HCT116 (cell line): ENCODE results near the gene AUTS2.

Experiments used
- CBX3 ChIP-seq: IDR thresholded peaks from 2 replicates; pipeline ENCODE4 v1.6.1; 2012; ENCODE audit warnings: low read depth
- CTCF ChIP-seq, 3 experiments: fragments of 200-600 bp in 1 of 3; sonication (generic) in 1 of 3; IDR thresholded peaks in 2 of 3; conservative IDR thresholded peaks in 1 of 3; 2 replicates each; pipeline ENCODE4 v1.5.1; 2012 to 2017; ENCODE audit warnings: low read depth in 2 of 3, low read length in 2 of 3, antibody characterized with exemption in 1 of 3, borderline replicate concordance in 1 of 3, control low read depth in 1 of 3, mild to moderate bottlenecking in 1 of 3, mixed read lengths in 1 of 3, mixed run types in 1 of 3, moderate library complexity in 1 of 3; ENCODE audit not compliant: insufficient read depth in 1 of 3
- FOSL1 ChIP-seq: IDR thresholded peaks from 2 replicates; pipeline ENCODE4 v1.6.1; 2012; ENCODE audit warnings: low read depth
- MAX ChIP-seq: IDR thresholded peaks from 2 replicates; pipeline ENCODE4 v1.6.1; 2012
- POLR2A ChIP-seq: IDR thresholded peaks from 2 replicates; pipeline ENCODE4 v1.7.0; 2011; ENCODE audit warnings: borderline replicate concordance; ENCODE audit not compliant: insufficient read depth, insufficient read length; ENCODE audit errors: extremely low read depth
- POLR2AphosphoS5 ChIP-seq: IDR thresholded peaks from 2 replicates; pipeline ENCODE4 v1.6.1; 2011; ENCODE audit warnings: mild to moderate bottlenecking, low read depth, low read length, moderate library complexity
- RAD21 ChIP-seq: IDR thresholded peaks from 2 replicates; pipeline ENCODE4 v1.6.1; 2012; ENCODE audit warnings: low read depth, mild to moderate bottlenecking
- REST ChIP-seq: IDR thresholded peaks from 2 replicates; pipeline ENCODE4 v1.6.1; 2012; ENCODE audit warnings: low read depth
- SP1 ChIP-seq: IDR thresholded peaks from 2 replicates; pipeline ENCODE4 v1.6.1; 2012; ENCODE audit warnings: low read depth
- SRF ChIP-seq: IDR thresholded peaks from 2 replicates; pipeline ENCODE4 v1.6.1; 2012; ENCODE audit warnings: low read depth
- YY1 ChIP-seq: IDR thresholded peaks from 2 replicates; pipeline ENCODE4 v1.6.1; 2011; ENCODE audit warnings: low read length, low read depth, moderate library complexity, mild to moderate bottlenecking; ENCODE audit not compliant: insufficient replicate concordance; ENCODE audit errors: extremely low read depth

- TF ChIP-seq POLR2A (no peak), CTCF (IDR thresholded peaks at IDR 0.05 in 2 of 3, conservative IDR thresholded peaks at IDR 0.05 in 1 of 3; ENCODE audit: borderline replicate concordance in 1 of 3, insufficient read depth in 1 of 3, low read depth in 2 of 3, low read length in 2 of 3) (no peak), SP1 (no peak), REST (no peak), FOSL1 (no peak), POLR2AphosphoS5 (no peak), MAX (no peak), RAD21 (no peak), SRF (no peak), CBX3 (no peak), YY1 (no peak)
Measured at GRCh38 chr7:69889976-69890351, 291.7 kb downstream of the AUTS2 start.
